Activated T-helper 9 cell treated with anti-CD3 and anti-CD28 coated beads, Interleukin-2, amount 50 U/mL, for 16 hours (primary cell): ENCODE results near the gene PSEN2.

Experiments
- DNase-seq: peaks from one replicate; pipeline ENCODE4 v3.0.0-alpha.2; 2020; ENCODE audit warnings: low read depth

Gene PSEN2

GRCh38 chr1:226864311-226864710 lies 6.1 kb upstream of the PSEN2 start:
- DNase-seq: no peak

DNA sequence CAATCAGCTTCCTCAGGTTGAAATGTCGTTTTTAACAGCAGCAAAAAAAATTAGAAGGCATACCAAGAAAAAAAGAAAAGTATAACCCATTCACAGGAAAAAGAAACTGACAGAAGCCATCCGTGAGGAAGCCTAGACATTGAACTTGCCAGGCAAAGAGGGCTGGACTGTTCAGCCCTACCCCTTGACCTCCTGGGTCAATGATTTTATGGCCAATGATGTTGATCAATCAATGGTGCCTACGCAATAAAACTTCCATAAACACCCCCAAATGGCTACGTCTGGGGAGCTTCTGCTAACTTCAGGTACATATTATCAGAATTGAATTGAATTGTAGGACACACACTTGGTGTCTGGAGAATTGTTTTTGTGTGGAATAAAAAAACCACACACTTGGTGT lies 4.8 kb upstream of the PSEN2 start:
- DNase-seq: no peak

DNA sequence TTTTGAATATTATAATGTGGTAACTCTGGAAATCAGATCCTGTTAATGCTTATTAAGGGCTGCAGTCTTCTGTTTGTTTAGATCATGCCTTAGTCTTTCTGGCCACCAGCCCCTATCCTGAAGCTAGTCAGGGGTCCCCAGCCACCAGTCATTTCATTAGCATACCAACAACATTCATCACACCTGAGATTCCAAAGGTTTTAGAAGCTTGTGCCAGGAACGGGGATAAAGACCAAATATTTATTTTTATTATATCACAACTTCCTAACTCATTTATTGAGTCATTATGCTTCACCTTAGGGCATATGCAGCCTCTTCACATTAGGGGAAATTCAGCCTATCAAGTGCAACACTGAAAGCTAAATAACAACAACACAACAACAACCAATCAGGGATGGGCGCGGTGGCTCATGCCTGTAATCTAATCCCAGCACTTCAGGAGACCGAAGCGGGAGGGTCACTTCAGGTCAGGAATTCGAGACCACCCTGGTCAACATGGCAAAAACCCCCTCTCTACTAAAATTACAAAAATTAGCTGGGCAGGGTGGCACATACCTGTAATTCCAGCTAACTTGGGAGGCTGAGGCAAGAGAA lies 2.9 kb upstream of the PSEN2 start:
- DNase-seq: no peak

DNA sequence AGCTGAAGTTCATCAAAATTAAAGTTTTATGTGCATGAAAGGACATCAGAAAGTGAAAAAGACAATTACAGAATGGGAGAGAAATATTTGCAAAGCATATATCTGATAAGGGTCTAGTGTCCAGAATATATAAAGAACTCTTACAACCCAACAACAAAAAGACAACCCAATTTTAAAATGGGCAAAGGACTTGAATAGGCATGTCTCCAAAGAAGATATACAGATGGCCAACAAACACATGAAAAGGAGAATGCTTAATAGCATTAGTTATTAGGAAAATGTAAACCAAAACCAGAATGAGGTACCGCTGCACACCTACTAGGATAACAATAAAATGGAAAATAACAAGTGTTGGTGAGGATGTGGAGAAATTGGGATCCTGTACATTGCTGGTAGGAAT lies 1.7 kb upstream of the PSEN2 start:
- no peak for DNase-seq

- no peak for DNase-seq
Measured at GRCh38 chr1:226870026-226870400, 403 bp upstream of the PSEN2 start.

DNA sequence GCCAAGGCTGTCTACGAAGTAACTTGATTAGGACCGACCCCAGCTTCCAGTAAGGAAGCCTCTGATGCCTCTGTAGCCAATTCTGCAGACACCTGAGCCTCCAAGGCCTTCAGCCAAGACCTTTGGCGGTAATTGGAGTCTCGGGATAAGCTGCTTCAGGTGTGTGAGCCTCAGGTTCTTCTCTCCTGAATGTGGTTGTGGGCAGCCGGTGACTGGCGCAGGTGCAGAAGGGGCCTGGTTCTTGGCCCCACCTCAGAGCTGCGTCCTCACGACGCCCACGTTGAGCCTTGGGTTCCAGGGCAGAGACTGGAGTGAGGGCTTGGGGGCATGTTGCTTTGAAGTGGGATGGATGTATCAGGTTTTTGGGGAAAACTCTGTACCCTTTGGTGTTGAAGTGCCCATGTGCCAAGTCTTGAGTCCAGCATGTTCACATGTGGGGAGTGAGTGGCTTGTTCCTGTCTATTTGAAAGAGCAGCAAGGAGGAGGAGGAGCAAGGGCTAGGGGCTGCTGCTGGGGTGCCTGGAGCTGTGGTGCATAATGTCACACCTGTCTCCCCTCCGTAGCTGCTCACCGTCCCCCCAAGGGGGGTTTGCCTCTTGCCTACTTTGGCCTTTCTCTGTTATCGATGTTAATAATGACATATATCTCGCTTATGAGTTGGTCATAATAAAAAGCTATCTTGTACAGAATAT lies 1.4 kb downstream of the PSEN2 start:
- no peak for DNase-seq

- no peak for DNase-seq
Measured at GRCh38 chr1:226872437-226872836, 2.0 kb downstream of the PSEN2 start.

GRCh38 chr1:226873771-226874578 lies 3.6 kb downstream of the PSEN2 start:
- DNase-seq: no peak

DNA sequence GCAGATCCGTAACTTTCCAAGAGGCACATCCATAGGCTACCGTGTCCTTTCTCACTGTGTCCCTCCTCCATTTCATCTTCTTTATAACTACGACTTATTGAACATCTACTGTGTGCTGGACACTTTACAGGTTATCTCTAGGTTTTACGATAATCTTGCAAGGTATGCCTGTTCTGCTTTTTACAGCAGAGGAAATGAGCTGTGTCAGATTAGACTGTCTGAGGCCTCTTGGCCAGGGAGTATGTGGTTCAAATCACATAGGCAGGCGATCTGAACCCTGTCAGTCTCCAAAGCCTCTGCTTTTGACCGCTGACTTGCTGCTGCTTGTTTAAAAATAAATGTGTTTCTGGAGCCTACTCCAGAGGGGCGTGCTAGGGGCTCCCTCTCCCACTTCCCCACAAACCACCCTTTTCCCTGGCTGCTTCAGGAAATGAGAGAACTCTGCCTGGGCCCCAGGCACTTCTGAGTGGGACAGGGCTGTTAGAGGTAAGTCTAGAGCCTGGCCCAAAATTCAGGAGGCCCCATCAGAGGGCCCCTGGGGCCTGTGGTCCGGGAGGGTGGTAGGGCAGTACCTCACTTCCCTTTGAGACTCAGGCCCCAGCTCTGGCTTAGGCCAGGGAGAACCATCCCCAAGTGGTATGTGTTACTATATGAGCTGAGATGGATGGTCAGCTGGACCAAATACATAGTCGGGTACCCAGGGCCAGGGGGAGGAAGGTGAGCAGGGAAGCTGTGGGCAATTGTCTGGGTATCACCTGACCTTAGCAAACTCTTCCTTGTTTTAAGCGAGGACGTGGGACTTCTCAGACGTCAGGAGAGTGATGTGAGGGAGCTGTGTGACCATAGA lies 4.4 kb downstream of the PSEN2 start:
- no peak for DNase-seq

DNA sequence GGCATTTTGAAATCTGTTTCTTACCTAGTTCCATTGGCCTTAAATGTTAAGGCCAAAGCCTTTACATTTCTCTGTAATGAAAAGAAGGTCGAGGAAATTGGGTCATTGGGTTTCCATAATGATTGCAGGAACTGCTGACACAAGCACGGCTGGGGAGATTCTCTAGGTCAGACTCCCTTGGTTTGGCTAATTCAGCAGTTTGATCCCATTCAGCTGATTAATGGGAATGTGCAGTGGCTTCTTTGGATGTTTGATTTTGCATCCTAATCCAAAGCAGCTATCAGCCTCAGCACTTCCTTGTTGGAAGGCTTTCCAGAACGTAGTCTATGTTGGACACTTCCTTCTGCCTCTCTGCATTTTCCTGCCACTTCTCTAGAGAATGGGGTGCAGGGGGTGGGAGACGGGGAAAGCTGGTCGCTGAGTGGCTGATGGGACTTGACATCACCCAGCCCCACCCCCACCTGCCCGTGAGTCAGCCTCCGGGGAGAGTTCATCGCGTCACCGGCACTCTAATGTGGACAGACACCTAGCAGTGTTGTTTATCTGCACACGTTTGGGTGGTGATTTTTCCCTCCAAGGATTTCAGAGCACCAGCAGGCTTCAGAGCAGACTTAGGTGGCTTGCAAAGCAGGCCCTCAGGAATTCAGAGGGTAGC lies 5.4 kb downstream of the PSEN2 start:
- DNase-seq: no peak

- no peak for DNase-seq
Measured at GRCh38 chr1:226877669-226878068, 7.3 kb downstream of the PSEN2 start.

- DNase-seq: no peak
Measured at GRCh38 chr1:226880372-226881287, 10.2 kb downstream of the PSEN2 start.

- DNase-seq: no peak
Measured at GRCh38 chr1:226881515-226882185, 11.2 kb downstream of the PSEN2 start.

GRCh38 chr1:226882187-226882586 lies 11.8 kb downstream of the PSEN2 start:
- DNase-seq: no peak

DNA sequence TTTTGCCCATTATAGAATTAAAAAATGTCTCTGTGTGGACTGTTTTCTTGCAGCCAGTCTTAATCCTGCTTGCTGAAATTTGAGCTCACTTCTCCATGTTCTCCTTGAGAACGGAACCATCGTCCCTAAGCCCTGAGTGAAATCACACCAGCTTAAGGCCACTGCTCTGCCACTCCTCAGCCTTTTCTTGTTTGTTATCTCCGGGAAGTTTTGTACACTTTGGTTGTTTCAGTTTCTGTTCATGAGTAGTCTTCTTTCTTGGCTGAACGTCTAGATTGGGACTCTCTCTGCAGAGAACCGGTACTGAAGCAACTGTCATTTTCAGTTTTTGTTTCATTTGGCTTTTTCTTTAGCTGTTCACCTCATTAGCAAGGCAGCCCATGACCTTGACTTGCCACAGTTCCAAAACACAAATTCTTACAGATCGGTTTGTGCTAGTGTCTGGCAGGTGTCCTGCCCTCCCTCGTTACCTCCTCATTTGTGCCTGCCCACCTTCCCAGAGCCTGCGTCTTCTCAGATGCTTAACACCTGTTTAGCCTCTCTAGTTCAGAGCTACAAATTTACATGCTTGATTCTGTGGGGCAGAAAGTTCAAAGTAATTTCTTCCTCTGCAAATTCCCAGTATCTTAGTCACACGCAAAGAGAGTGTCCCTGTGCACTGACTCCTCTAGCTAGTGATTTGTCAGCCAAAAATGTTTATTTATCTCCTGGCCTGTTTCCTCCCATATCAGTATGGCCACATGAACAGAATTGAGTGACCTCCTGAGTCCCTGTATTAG lies 12.4 kb downstream of the PSEN2 start:
- no peak for DNase-seq

DNA sequence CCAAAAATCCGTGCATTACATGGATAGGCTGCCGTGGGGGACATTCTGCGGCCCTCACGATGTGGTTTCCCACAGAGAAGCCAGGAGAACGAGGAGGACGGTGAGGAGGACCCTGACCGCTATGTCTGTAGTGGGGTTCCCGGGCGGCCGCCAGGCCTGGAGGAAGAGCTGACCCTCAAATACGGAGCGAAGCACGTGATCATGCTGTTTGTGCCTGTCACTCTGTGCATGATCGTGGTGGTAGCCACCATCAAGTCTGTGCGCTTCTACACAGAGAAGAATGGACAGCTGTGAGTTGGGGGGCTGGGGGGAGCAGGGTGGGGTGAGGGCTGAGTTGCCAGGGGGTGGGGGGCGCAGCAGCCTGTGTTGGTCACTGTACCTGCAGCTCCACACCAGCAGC lies 13.2 kb downstream of the PSEN2 start:
- DNase-seq: no peak

GRCh38 chr1:226884116-226884625 lies 13.8 kb downstream of the PSEN2 start:
- DNase-seq: no peak

GRCh38 chr1:226884966-226885820 lies 14.8 kb downstream of the PSEN2 start:
- DNase-seq: no peak
